Cardiac fibroblast (primary cell): ENCODE measurements around the gene SERGEF.
A peak's percentile ranks its signal among the peaks of the same experiment; 100 is the strongest.

ENCODE experiments used
- DNase-seq, 2 donors: peaks; one replicate each; pipeline versions ENCODE4 v3.0.0 to v3.0.0-alpha.2; 2010; ENCODE audit warnings: low read depth in 2 of 2
- H3K4me3 ChIP-seq, 2 donors: replicated peaks in 1 of 2; 1 replicate in 1 of 2; 2 replicates in 1 of 2; pipeline ENCODE4 v1.5.1; 2011; ENCODE audit warnings: low read depth in 2 of 2, low read length in 2 of 2, mild to moderate bottlenecking in 2 of 2, moderate library complexity in 1 of 2
- TF ChIP-seq, protein P1 (sequence below): IDR thresholded peaks from one replicate; pipeline ENCODE4 v1.5.1; 2011; ENCODE audit warnings: low read depth, mild to moderate bottlenecking, low read length, inconsistent platforms

SERGEF gene

DNA sequence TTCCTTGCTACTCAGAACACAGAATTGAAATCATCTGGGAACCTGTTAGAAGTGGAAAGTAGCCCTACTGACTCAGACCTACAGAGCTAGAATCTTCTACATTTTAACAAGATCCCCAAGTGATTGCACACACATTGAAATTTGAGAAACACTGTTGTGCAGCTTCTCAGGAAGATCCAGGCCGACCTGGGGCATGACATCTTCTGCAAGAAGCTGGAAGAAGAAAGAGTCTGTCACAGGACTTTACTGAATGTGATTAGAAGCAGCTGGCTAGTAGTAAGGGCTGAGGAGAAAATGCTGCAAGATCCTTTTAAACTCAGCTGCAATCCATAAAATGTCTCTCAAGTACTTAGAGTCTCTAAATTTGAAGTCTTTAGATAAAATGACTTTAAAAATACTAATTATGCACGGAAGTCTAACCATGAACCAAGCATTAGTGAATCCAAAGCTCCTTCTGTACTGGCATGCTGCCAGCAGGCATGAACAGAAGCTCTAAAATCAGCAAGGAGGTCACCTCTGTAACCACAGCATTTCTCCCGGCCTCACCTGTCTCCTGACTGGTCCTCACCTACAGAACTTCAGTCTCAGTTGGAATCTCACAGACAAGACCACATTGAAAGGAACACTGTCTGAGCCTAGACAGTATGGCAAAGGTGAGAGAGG, 85.0 kb downstream of the SERGEF start:
- no peak overlapping the region for H3K4me3 ChIP-seq
- peak; percentile 35 to 51 for DNase-seq
- TF ChIP-seq, protein P1, sequence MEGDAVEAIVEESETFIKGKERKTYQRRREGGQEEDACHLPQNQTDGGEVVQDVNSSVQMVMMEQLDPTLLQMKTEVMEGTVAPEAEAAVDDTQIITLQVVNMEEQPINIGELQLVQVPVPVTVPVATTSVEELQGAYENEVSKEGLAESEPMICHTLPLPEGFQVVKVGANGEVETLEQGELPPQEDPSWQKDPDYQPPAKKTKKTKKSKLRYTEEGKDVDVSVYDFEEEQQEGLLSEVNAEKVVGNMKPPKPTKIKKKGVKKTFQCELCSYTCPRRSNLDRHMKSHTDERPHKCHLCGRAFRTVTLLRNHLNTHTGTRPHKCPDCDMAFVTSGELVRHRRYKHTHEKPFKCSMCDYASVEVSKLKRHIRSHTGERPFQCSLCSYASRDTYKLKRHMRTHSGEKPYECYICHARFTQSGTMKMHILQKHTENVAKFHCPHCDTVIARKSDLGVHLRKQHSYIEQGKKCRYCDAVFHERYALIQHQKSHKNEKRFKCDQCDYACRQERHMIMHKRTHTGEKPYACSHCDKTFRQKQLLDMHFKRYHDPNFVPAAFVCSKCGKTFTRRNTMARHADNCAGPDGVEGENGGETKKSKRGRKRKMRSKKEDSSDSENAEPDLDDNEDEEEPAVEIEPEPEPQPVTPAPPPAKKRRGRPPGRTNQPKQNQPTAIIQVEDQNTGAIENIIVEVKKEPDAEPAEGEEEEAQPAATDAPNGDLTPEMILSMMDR, result no peak

GRCh38 chr11:17927041-17927440, 85.8 kb downstream of the SERGEF start:
- no peak overlapping the region for H3K4me3 ChIP-seq
- DNase-seq, result no peak
- TF ChIP-seq, protein P1, result no peak

DNA sequence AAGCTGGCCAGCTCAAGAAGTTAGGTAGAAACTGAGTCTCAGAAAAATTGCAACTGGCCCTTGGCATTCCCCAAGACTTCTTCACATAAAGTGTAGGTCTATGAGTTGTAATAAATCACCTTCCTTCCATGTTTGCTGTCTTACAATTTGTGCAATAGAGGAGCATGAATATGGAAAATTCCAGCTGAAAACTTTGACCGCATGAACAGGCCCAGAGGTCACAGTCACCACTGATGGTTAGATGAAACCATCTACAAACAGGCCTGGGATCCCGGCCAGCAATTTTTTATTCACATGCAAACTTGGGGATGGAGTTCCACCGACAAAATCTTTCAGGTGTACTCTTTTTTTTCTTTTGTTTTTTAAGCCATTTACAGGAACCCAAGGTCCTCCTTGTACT, 88.1 kb downstream of the SERGEF start:
- TF ChIP-seq, protein P1, result no peak
- H3K4me3 ChIP-seq, result no peak overlapping the region
- no peak for DNase-seq

DNA sequence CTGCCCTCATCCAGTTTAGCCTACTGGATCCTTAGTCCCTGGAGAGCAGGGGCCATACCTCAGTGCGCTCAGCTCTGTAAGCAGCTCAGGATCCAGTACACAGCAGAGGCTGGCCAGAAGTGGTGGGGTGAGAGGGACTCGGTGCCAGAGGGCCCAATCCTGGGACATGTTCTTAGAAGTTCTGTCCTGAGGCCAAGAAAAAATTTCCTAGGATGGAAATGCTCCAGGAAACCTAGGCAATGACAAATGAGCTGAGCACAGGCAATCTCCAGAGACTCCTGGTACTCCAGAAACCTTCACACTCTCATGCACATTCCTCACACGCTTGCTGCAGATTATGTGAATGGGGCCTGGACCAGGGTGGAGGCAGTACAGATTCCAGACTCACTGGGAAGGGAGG, 89.6 kb downstream of the SERGEF start:
- TF ChIP-seq, protein P1, result no peak
- H3K4me3 ChIP-seq, result no peak overlapping the region
- peak; percentile 3 to 77 for DNase-seq

GRCh38 chr11:17922416-17922788, 90.4 kb downstream of the SERGEF start:
- DNase-seq, result no peak
- TF ChIP-seq, protein P1, result no peak
- H3K4me3 ChIP-seq, result no peak overlapping the region

- TF ChIP-seq, protein P1, result no peak
- no peak overlapping the region for H3K4me3 ChIP-seq
- DNase-seq, result peak; percentile 71 to 77
These were observed 91.0 kb downstream of the SERGEF start for GRCh38 chr11:17921659-17922415.
